Mesothelial cell of epicardium (in vitro differentiated cells): ENCODE measurements around the gene MOV10. TPM values are rescaled to one million over a fixed set of nuclear protein-coding genes. Genes with fewer than 3 reads are reported as not detected.
"Not testable (repeated sequence)": the region's sequence is repeated elsewhere in the genome, so short reads cannot be mapped to it uniquely, and the experiment has no call there.

ENCODE experiments used
- DNase-seq, 2 experiments: peaks; one replicate each; pipeline ENCODE4 v3.0.0; 2021; ENCODE audit warnings: low spot score in 2 of 2; ENCODE audit not compliant: unreplicated experiment in 2 of 2
- H3K27ac Mint-ChIP-seq: 2 replicates; pipeline ENCODE4 v1.8.0; 2021; ENCODE audit warnings: mixed read lengths
- H3K27me3 Mint-ChIP-seq: 2 replicates; pipeline ENCODE4 v1.8.0; 2021; ENCODE audit warnings: low read depth, mixed read lengths
- H3K36me3 Mint-ChIP-seq: 2 replicates; pipeline ENCODE4 v1.8.0; 2021; ENCODE audit warnings: mixed read lengths
- H3K4me1 Mint-ChIP-seq: 2 replicates; pipeline ENCODE4 v1.8.0; 2021; ENCODE audit warnings: mixed read lengths
- H3K4me3 Mint-ChIP-seq: 2 replicates; pipeline ENCODE4 v1.8.0; 2021; ENCODE audit warnings: mild to moderate bottlenecking, moderate library complexity, mixed read lengths
- H3K9me3 Mint-ChIP-seq: 2 replicates; pipeline ENCODE4 v1.8.0; 2021; ENCODE audit warnings: mixed read lengths
- CTCF ChIP-seq: fragments of 200-600 bp; sonication (generic); IDR thresholded peaks from one replicate; pipeline ENCODE4 v1.5.0; 2021; ENCODE audit warnings: antibody characterized with exemption; ENCODE audit not compliant: unreplicated experiment
- total RNA-seq: library from RNA; stranded (reverse); gene quantifications from 3 replicates; pipeline ENCODE4 v1.2.1, GENCODE V29; 2021

MOV10 gene
- total RNA-seq, 1 donor from 2014 or later: 163 TPM

GRCh38 chr1:112637254-112638109 is 37.0 kb upstream of the MOV10 start:
- peaks cover 11% of the 10 kb centered on the region for H3K9me3 Mint-ChIP-seq
- no peaks in the 10 kb centered on the region for H3K27me3 Mint-ChIP-seq
- peak overlapping the region; percentile 83 for H3K27ac Mint-ChIP-seq

GRCh38 chr1:112638110-112638428 is 36.4 kb upstream of the MOV10 start:
- Mint-ChIP-seq H3K27ac (peak overlapping the region; percentile 72), H3K9me3 (peaks cover 9% of the 10 kb centered on the region), H3K36me3 (peaks cover 14% of the 10 kb centered on the region), H3K4me3 (no peak overlapping the region), H3K4me1 (peaks cover 22% of the 10 kb centered on the region), H3K27me3 (no peaks in the 10 kb centered on the region)
- DNase-seq: no peak
- TF ChIP-seq CTCF: no peak

More at GRCh38 chr1:112637254-112638109, 37.0 kb upstream of the MOV10 start:
- H3K4me3 Mint-ChIP-seq: no peak overlapping the region
- DNase-seq: no peak
- H3K36me3 Mint-ChIP-seq: peaks cover 16% of the 10 kb centered on the region
- no peak for TF ChIP-seq CTCF
- peaks cover 21% of the 10 kb centered on the region for H3K4me1 Mint-ChIP-seq

GRCh38 chr1:112640437-112640836 is 34.0 kb upstream of the MOV10 start:
- Mint-ChIP-seq H3K36me3 (peaks cover 13% of the 10 kb centered on the region), H3K4me1 (peaks cover 23% of the 10 kb centered on the region)
- DNase-seq, H3K9me3 Mint-ChIP-seq, H3K4me3 Mint-ChIP-seq, H3K27me3 Mint-ChIP-seq, H3K27ac Mint-ChIP-seq: not testable (repeated sequence)

GRCh38 chr1:112643080-112643479 is 31.4 kb upstream of the MOV10 start:
- TF ChIP-seq CTCF: no peak
- peak overlapping the region; percentile 40 for H3K27ac Mint-ChIP-seq
- DNase-seq: no peak
- H3K4me1 Mint-ChIP-seq: peaks cover 6% of the 10 kb centered on the region
- no peak overlapping the region for H3K4me3 Mint-ChIP-seq
- no peaks in the 10 kb centered on the region for H3K27me3 Mint-ChIP-seq
- no peaks in the 10 kb centered on the region for H3K9me3 Mint-ChIP-seq
- peaks cover 24% of the 10 kb centered on the region for H3K36me3 Mint-ChIP-seq

- H3K27me3 Mint-ChIP-seq: no peaks in the 10 kb centered on the region
- no peak for TF ChIP-seq CTCF
- H3K9me3 Mint-ChIP-seq: no peaks in the 10 kb centered on the region
- H3K4me1 Mint-ChIP-seq: peaks cover 6% of the 10 kb centered on the region
- DNase-seq: no peak
- H3K36me3 Mint-ChIP-seq: peaks cover 44% of the 10 kb centered on the region
- no peak overlapping the region for H3K27ac Mint-ChIP-seq
- H3K4me3 Mint-ChIP-seq: no peak overlapping the region
Observed at GRCh38 chr1:112646225-112646624, 28.2 kb upstream of the MOV10 start.

GRCh38 chr1:112651205-112651604 is 23.3 kb upstream of the MOV10 start:
- Mint-ChIP-seq H3K27ac (no peak overlapping the region), H3K36me3 (peaks cover 39% of the 10 kb centered on the region), H3K4me1 (no peaks in the 10 kb centered on the region), H3K9me3 (no peaks in the 10 kb centered on the region), H3K4me3 (no peak overlapping the region), H3K27me3 (no peaks in the 10 kb centered on the region)
- no peak for TF ChIP-seq CTCF
- DNase-seq: no peak
